ENCODE data around the gene RRBP1. TPM values are rescaled to one million over a fixed set of nuclear protein-coding genes. Genes with fewer than 3 reads are reported as not detected.

The RRBP1 gene
- total and polyA plus RNA-seq, 4 donors: 75.4 to 202 (median 130) TPM

- H3K27me3 ChIP-seq (ENCODE audit: control insufficient read depth in 4 of 4, insufficient read depth in 4 of 4, low read length in 3 of 4): no peaks in the 10 kb centered on the region
- H3K9me3 ChIP-seq (ENCODE audit: control insufficient read depth in 4 of 4, low read length in 3 of 4): peaks cover 0 to 2% (median 0%) of the 10 kb centered on the region in 4 donors
- H3K27ac ChIP-seq (ENCODE audit: low read depth in 1 of 2, low read length in 2 of 2): no peak overlapping the region
- DNase-seq (ENCODE audit: low spot score): no peak
- H3K4me1 ChIP-seq (ENCODE audit: control insufficient read depth in 4 of 4, insufficient read depth in 4 of 4, low read length in 3 of 4): peaks cover 19 to 47% (median 40%) of the 10 kb centered on the region in 4 donors
- TF ChIP-seq GABPA (IDR thresholded peaks at IDR 0.05 in 1 of 2, conservative IDR thresholded peaks at IDR 0.05 in 1 of 2) (no peak), FOXA1 (IDR thresholded peaks at IDR 0.05) (no peak), EGR1 (IDR thresholded peaks at IDR 0.05; ENCODE audit: low read depth in 2 of 2) (no peak), CTCF (IDR thresholded peaks at IDR 0.05; ENCODE audit: low read depth, low read length, missing input control) (no peak), REST (IDR thresholded peaks at IDR 0.05) (no peak), TAF1 (conservative IDR thresholded peaks at IDR 0.05) (no peak), JUND (IDR thresholded peaks at IDR 0.05) (no peak), SP1 (IDR thresholded peaks at IDR 0.05) (no peak), HNF4G (IDR thresholded peaks at IDR 0.05) (no peak), ATF3 (IDR thresholded peaks at IDR 0.05) (no peak)
- 92% methylated on average over 11 of the region's 11 CpGs for WGBS
- no peak overlapping the region for H3K4me3 ChIP-seq (ENCODE audit: low read depth in 1 of 3, low read length in 3 of 3)
- H3K9ac ChIP-seq (ENCODE audit: low read depth in 1 of 2, low read length in 2 of 2): no peak overlapping the region
- H3K36me3 ChIP-seq (ENCODE audit: control insufficient read depth in 4 of 4, insufficient read depth in 3 of 4, low read depth in 1 of 4, low read length in 3 of 4): peaks cover 4 to 36% (median 28%) of the 10 kb centered on the region in 4 donors
Measured at GRCh38 chr20:17653835-17654648, 28.0 kb downstream of the RRBP1 start.

- no peak overlapping the region for H3K4me3 ChIP-seq (ENCODE audit: low read depth in 1 of 3, low read length in 3 of 3)
- no peaks in the 10 kb centered on the region for H3K9me3 ChIP-seq (ENCODE audit: control insufficient read depth in 4 of 4, low read length in 3 of 4)
- no peak for DNase-seq (ENCODE audit: low spot score)
- H3K27ac ChIP-seq (ENCODE audit: low read depth in 1 of 2, low read length in 2 of 2): no peak overlapping the region
- H3K9ac ChIP-seq (ENCODE audit: low read depth in 1 of 2, low read length in 2 of 2): no peak overlapping the region
- H3K36me3 ChIP-seq (ENCODE audit: control insufficient read depth in 4 of 4, insufficient read depth in 3 of 4, low read depth in 1 of 4, low read length in 3 of 4): peaks cover 3 to 22% (median 16%) of the 10 kb centered on the region in 4 donors
- no peaks in the 10 kb centered on the region for H3K27me3 ChIP-seq (ENCODE audit: control insufficient read depth in 4 of 4, insufficient read depth in 4 of 4, low read length in 3 of 4)
- WGBS: 76% methylated on average over 10 of the region's 10 CpGs
- no peak for TF ChIP-seq NR2F2 (IDR thresholded peaks at IDR 0.05)
- no peak for TF ChIP-seq FOXA1 (IDR thresholded peaks at IDR 0.05)
- no peak for TF ChIP-seq EGR1 (IDR thresholded peaks at IDR 0.05; ENCODE audit: low read depth in 2 of 2)
- no peak for TF ChIP-seq JUND (IDR thresholded peaks at IDR 0.05)
- TF ChIP-seq GABPA (IDR thresholded peaks at IDR 0.05 in 1 of 2, conservative IDR thresholded peaks at IDR 0.05 in 1 of 2): no peak
- TF ChIP-seq HNF4A (conservative IDR thresholded peaks at IDR 0.05): no peak
- no peak for TF ChIP-seq TAF1 (conservative IDR thresholded peaks at IDR 0.05)
- TF ChIP-seq HNF4G (IDR thresholded peaks at IDR 0.05): no peak
- no peak for TF ChIP-seq FOXA2 (IDR thresholded peaks at IDR 0.05)
- TF ChIP-seq SP1 (IDR thresholded peaks at IDR 0.05): no peak
- TF ChIP-seq RAD21 (IDR thresholded peaks at IDR 0.05): no peak
- TF ChIP-seq MAX (IDR thresholded peaks at IDR 0.05): no peak
- TF ChIP-seq ATF3 (IDR thresholded peaks at IDR 0.05): no peak
- no peak for TF ChIP-seq REST (IDR thresholded peaks at IDR 0.05)
- no peak for TF ChIP-seq YY1 (IDR thresholded peaks at IDR 0.05)
- TF ChIP-seq CTCF (IDR thresholded peaks at IDR 0.05; ENCODE audit: low read depth, low read length, missing input control): no peak
- peaks cover 20 to 63% (median 55%) of the 10 kb centered on the region in 4 donors for H3K4me1 ChIP-seq (ENCODE audit: control insufficient read depth in 4 of 4, insufficient read depth in 4 of 4, low read length in 3 of 4)
Measured at GRCh38 chr20:17652411-17652810, 29.6 kb downstream of the RRBP1 start.
